Neural crest cell (in vitro differentiated cells): ENCODE results near the gene BANF1. TPM values are rescaled to one million over a fixed set of nuclear protein-coding genes. Genes with fewer than 3 reads are reported as not detected.
A peak's percentile ranks its signal among the peaks of the same experiment; 100 is the strongest.
"Not testable (repeated sequence)": the region's sequence is repeated elsewhere in the genome, so short reads cannot be mapped to it uniquely, and the experiment has no call there.

ENCODE experiments used
- DNase-seq: peaks from one replicate; pipeline ENCODE4 v3.0.0; 2021; ENCODE audit warnings: low read depth, mixed read lengths, low spot score
- H3K27ac Mint-ChIP-seq: one replicate; pipeline ENCODE4 v1.8.0; 2021; ENCODE audit warnings: mild to moderate bottlenecking, mixed read lengths; ENCODE audit not compliant: unreplicated experiment
- H3K27me3 Mint-ChIP-seq: 2 replicates; pipeline ENCODE4 v1.8.0; 2021; ENCODE audit warnings: low read depth, mild to moderate bottlenecking, mixed read lengths
- H3K36me3 Mint-ChIP-seq: 2 replicates; pipeline ENCODE4 v1.8.0; 2021; ENCODE audit warnings: low read depth, mild to moderate bottlenecking, mixed read lengths
- H3K4me1 Mint-ChIP-seq: 2 replicates; pipeline ENCODE4 v1.8.0; 2021; ENCODE audit warnings: mixed read lengths
- H3K4me3 Mint-ChIP-seq: one replicate; pipeline ENCODE4 v1.8.0; 2021; ENCODE audit warnings: mild to moderate bottlenecking, mixed read lengths
- H3K9me3 Mint-ChIP-seq: 2 replicates; pipeline ENCODE4 v1.8.0; 2021; ENCODE audit warnings: mixed read lengths
- CTCF ChIP-seq: fragments of 200-600 bp; sonication (generic); conservative IDR thresholded peaks from 2 replicates; pipeline ENCODE4 v1.5.0; 2021; ENCODE audit warnings: antibody characterized with exemption, mild to moderate bottlenecking
- total RNA-seq: library from RNA; stranded (reverse); gene quantifications from 2 replicates; pipeline ENCODE4 v1.2.1, GENCODE V29; 2021

Gene BANF1
- total RNA-seq, 1 donor from 2014 or later, result 348 TPM

GRCh38 chr11:66008468-66009101 is 6.3 kb downstream of the BANF1 start:
- TF ChIP-seq CTCF, result no peak
- Mint-ChIP-seq H3K4me1 (peaks cover under 1% of the 10 kb centered on the region), H3K9me3 (no peaks in the 10 kb centered on the region), H3K36me3 (peaks cover 2% of the 10 kb centered on the region), H3K4me3 (peak overlapping the region; percentile 60), H3K27ac (no peak overlapping the region), H3K27me3 (no peaks in the 10 kb centered on the region)
- DNase-seq, result no peak

DNA sequence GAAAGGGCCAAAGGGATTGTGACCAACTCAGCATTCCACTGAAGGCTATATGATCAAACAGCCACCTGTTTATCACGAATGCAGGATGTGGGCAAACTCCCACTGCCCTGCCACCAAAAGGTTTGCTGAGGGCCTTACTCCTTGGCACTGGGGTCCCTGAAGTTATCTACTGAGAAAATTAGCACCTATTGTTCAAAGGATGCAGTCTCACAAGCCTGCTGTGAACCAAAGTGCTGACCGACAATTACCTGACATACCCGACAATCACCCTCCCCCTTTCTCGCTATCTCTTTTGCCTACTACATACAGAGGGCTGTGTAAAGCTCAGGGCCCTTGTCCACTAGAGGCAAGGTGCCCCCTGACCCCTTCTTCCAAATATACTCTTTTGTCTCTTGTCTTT is 7.7 kb downstream of the BANF1 start:
- H3K4me1 Mint-ChIP-seq, H3K4me3 Mint-ChIP-seq, H3K27me3 Mint-ChIP-seq, DNase-seq, H3K27ac Mint-ChIP-seq, H3K36me3 Mint-ChIP-seq, H3K9me3 Mint-ChIP-seq: not testable (repeated sequence)

- Mint-ChIP-seq H3K9me3 (no peaks in the 10 kb centered on the region), H3K36me3 (no peaks in the 10 kb centered on the region), H3K27ac (no peak overlapping the region), H3K4me3 (no peak overlapping the region), H3K27me3 (no peaks in the 10 kb centered on the region), H3K4me1 (no peaks in the 10 kb centered on the region)
- no peak for DNase-seq
- no peak for TF ChIP-seq CTCF
Observed at GRCh38 chr11:66011239-66011784, 9.0 kb downstream of the BANF1 start.

DNA sequence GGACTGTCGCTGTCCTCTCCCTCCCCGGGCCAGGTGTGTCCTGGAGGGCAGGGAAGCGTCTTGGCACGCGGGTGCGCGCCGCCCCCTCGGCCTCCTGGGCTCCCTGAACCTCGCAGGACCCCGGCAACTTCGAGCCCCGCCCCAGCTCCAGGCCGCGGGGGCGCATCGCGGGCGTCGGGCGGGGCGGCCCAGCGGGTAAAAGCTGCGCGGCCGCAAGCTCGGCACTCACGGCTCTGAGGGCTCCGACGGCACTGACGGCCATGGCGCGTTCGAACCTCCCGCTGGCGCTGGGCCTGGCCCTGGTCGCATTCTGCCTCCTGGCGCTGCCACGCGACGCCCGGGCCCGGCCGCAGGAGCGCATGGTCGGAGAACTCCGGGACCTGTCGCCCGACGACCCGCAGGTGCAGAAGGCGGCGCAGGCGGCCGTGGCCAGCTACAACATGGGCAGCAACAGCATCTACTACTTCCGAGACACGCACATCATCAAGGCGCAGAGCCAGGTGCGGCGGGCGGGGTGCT is 9.5 kb downstream of the BANF1 start, which contains the start of gene CST6:
Gene CST6, plus strand, starts transcription at position 224 of the 519 bp plus-strand sequence. Its CDS starts 37 bp downstream, at position 261.
- no peak for TF ChIP-seq CTCF
- no peaks in the 10 kb centered on the region for H3K4me1 Mint-ChIP-seq
- no peak for DNase-seq
- H3K4me3 Mint-ChIP-seq, result no peak within 1 kb of the TSS
- no peaks in the 10 kb centered on the region for H3K36me3 Mint-ChIP-seq
- H3K9me3 Mint-ChIP-seq, result no peaks in the 10 kb centered on the region
- no peaks in the 10 kb centered on the region for H3K27me3 Mint-ChIP-seq
- no peak within 1 kb of the TSS for H3K27ac Mint-ChIP-seq

GRCh38 chr11:66012371-66012945 is 10.2 kb downstream of the BANF1 start:
- no peak for DNase-seq
- Mint-ChIP-seq H3K36me3 (no peaks in the 10 kb centered on the region), H3K27ac (no peak overlapping the region), H3K9me3 (no peaks in the 10 kb centered on the region), H3K27me3 (no peaks in the 10 kb centered on the region), H3K4me3 (no peak overlapping the region), H3K4me1 (no peaks in the 10 kb centered on the region)
- TF ChIP-seq CTCF, result no peak
